Testis (tissue), 3 donors: ENCODE results near the gene MYO18B. TPM values are rescaled to one million over a fixed set of nuclear protein-coding genes. Genes with fewer than 3 reads are reported as not detected.

Experiments
- DNase-seq: peaks from one replicate; pipeline ENCODE4 v3.0.0-alpha.2; 2019
- H3K27ac ChIP-seq, 2 donors: fragments of 200-600 bp; sonication (generic); one replicate each; pipeline ENCODE4 v1.5.1; 2019
- H3K27me3 ChIP-seq: fragments of 200-600 bp; sonication (generic); one replicate; pipeline ENCODE4 v1.5.1; 2019
- H3K36me3 ChIP-seq: fragments of 200-600 bp; sonication (generic); one replicate; pipeline ENCODE4 v1.5.1; 2017; ENCODE audit warnings: low read depth; ENCODE audit errors: missing control alignments
- H3K4me1 ChIP-seq: fragments of 200-600 bp; sonication (generic); one replicate; pipeline ENCODE4 v1.5.1; 2019
- H3K4me3 ChIP-seq, 2 donors: fragments of 200-600 bp; sonication (generic); one replicate each; pipeline ENCODE4 v1.5.1; 2017 to 2019
- H3K9me3 ChIP-seq: fragments of 200-600 bp; sonication (generic); one replicate; pipeline ENCODE4 v1.5.1; 2017
- POLR2A ChIP-seq: fragments of 450-650 bp; IDR thresholded peaks from one replicate; pipeline ENCODE4 v1.6.1; 2017; ENCODE audit warnings: antibody characterized with exemption, mild to moderate bottlenecking, moderate library complexity
- WGBS, 2 donors: methylation state at CpG; one replicate each; pipeline ENCODE4 v1.1.5; 2018; 5-methylcytosine and 5-hydroxymethylcytosine counted together
- intact Hi-C: fragments of 100-400 bp; cut with DNase I; formaldehyde crosslinking; loops from one replicate; pipeline ENCODE4 v1.15.1; 2023; ENCODE audit warnings: low total_unique reads
- polyA plus RNA-seq: library from polyadenylated mRNA; stranded (reverse); fragments of 350-450 nt; fragmentation: Illumina TruSeq; extraction: RNeasy Lipid Tissue Mini Kit (QIAGEN cat#74804); gene quantifications from one replicate; pipeline ENCODE4 v1.2.3, GENCODE V29; 2014; ENCODE audit warnings: low read depth, low replicate concordance; ENCODE audit not compliant: insufficient read depth
- total RNA-seq, 2 donors: library from RNA; depleted of rRNA; stranded (reverse); fragments of >200 nt; gene quantifications; one replicate each; pipeline ENCODE4 v1.2.3, GENCODE V29; 2016
- TF ChIP-seq, protein P1 (sequence below), 3 experiments: fragments of 450-650 bp in 2 of 3; fragments of 200-600 bp in 1 of 3; sonication (generic) in 1 of 3; IDR thresholded peaks; one replicate each; pipeline ENCODE4 v1.5.1; 2016 to 2019; ENCODE audit warnings: antibody characterized with exemption in 3 of 3, mild to moderate bottlenecking in 2 of 3, moderate library complexity in 1 of 3

MYO18B gene
- total and polyA plus RNA-seq, 3 donors from 2014 or later: 23.6 to 40.3 (median 28.6) TPM

DNA sequence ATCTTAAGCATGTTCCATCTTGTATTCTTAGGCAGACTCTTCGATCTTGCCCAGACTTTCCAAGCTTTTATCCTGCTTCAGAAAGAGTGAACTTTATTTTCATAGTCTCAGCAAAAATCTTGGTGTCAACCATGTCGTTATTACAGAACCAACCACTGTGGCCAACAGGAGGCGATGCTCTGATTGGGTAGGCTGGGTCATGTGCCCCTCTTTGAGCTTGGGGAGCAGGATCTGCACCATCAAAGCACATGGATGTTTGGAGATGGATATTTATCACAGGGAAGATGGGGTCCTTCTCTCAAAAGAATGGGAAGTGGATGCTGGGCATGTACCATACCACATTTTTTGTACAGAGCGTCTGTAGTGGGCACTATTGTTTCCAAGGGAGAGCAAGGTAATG is 197.4 kb downstream of the MYO18B start:
- WGBS, 2 donors: 87 to 94% methylated on average over 4 of the region's 4 CpGs
- DNase-seq: no peak
- intact Hi-C loops: no loop called here
- no peaks in the 10 kb centered on the region for H3K36me3 ChIP-seq
- no peak overlapping the region for H3K27ac ChIP-seq
- no peaks in the 10 kb centered on the region for H3K9me3 ChIP-seq
- no peaks in the 10 kb centered on the region for H3K27me3 ChIP-seq
- TF ChIP-seq, protein P1, sequence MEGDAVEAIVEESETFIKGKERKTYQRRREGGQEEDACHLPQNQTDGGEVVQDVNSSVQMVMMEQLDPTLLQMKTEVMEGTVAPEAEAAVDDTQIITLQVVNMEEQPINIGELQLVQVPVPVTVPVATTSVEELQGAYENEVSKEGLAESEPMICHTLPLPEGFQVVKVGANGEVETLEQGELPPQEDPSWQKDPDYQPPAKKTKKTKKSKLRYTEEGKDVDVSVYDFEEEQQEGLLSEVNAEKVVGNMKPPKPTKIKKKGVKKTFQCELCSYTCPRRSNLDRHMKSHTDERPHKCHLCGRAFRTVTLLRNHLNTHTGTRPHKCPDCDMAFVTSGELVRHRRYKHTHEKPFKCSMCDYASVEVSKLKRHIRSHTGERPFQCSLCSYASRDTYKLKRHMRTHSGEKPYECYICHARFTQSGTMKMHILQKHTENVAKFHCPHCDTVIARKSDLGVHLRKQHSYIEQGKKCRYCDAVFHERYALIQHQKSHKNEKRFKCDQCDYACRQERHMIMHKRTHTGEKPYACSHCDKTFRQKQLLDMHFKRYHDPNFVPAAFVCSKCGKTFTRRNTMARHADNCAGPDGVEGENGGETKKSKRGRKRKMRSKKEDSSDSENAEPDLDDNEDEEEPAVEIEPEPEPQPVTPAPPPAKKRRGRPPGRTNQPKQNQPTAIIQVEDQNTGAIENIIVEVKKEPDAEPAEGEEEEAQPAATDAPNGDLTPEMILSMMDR (IDR thresholded peaks at IDR 0.05): no peak
- no peak for TF ChIP-seq POLR2A
- no peaks in the 10 kb centered on the region for H3K4me1 ChIP-seq
- H3K4me3 ChIP-seq: no peak overlapping the region

GRCh38 chr22:25940479-25940878 is 198.5 kb downstream of the MYO18B start:
- H3K4me3 ChIP-seq: no peak overlapping the region
- WGBS, 2 donors: 79 to 85% methylated on average over 2 of the region's 2 CpGs
- no peak overlapping the region for H3K27ac ChIP-seq
- TF ChIP-seq, protein P1 (IDR thresholded peaks at IDR 0.05): no peak
- TF ChIP-seq POLR2A: no peak
- no peaks in the 10 kb centered on the region for H3K9me3 ChIP-seq
- no peaks in the 10 kb centered on the region for H3K36me3 ChIP-seq
- no peaks in the 10 kb centered on the region for H3K4me1 ChIP-seq
- no peak for DNase-seq
- intact Hi-C loops: no loop called here
- no peaks in the 10 kb centered on the region for H3K27me3 ChIP-seq

DNA sequence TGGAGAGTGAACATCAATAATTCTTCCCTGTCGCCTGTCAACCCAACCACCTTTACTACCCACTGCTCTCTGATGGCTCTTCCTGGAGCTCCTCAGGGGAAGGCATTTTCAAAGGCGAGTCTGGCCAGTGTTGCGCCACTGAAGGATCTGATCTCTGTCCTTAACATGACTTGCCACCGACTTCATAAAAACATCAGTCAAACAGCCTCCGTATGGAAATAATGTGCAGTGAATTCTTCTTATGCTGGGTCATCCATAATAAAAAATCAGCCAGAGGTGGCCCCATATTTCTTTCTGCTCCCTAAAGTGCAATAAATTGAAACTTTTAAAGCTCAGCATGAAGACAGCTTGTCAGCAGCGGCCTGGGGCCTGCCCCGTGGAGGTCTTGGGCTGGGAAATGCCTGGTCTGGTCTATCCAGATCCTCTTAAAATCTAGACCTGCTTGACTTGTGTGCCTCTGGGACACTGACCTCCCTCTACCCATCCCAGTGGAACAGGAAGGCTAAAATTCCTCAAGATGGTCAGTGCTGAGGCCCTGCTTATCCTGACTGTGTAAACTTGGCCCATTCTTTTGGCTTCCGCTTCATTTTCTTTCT is 199.5 kb downstream of the MYO18B start:
- no peak for TF ChIP-seq POLR2A
- TF ChIP-seq, protein P1 (IDR thresholded peaks at IDR 0.05): no peak
- 41 to 56% methylated on average over 8 of the region's 8 CpGs for WGBS, 2 donors
- H3K4me3 ChIP-seq: no peak overlapping the region
- no peaks in the 10 kb centered on the region for H3K4me1 ChIP-seq
- H3K36me3 ChIP-seq: no peaks in the 10 kb centered on the region
- intact Hi-C loops: no loop called here
- DNase-seq: no peak
- H3K27ac ChIP-seq: no peak overlapping the region
- H3K9me3 ChIP-seq: no peaks in the 10 kb centered on the region
- H3K27me3 ChIP-seq: no peaks in the 10 kb centered on the region

DNA sequence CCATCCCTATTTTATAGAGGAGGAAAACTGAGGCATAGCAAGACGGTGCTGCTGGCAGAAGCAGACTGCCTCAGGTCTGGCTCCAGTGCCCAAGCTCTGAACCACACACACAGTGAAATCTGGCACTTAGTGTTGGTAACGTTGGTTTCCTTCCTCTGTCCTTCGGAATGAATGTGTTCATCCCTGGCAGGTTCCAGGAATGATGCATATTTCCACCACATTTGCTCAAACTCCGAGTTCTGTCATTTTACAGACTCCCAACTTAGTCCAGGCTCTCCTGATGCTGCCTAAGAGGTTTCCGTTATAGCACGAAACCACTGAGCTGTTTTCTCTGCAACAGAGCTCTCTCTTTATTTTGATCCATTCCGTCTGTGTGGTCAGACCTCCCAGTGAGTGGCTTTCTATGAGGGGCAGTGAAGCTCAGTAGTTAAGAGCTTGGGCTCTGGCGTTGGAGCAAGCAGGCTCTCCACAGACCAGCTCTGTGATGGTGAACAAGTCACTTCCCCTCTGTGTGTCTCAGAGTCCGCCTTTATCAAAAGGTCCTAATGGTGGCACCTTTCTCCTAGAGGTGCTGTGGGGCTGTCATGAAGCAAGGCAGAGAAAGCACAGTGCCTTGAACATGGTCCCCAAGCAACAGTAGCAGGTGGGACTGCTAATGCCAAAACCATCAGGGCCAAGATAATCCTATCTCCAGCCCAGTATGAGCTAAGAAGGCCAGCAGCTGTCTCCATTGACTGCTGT is 200.3 kb downstream of the MYO18B start:
- no peaks in the 10 kb centered on the region for H3K27me3 ChIP-seq
- H3K27ac ChIP-seq: no peak overlapping the region
- no peak for DNase-seq
- H3K4me1 ChIP-seq: no peaks in the 10 kb centered on the region
- 75 to 83% methylated on average over 9 of the region's 9 CpGs for WGBS, 2 donors
- no peaks in the 10 kb centered on the region for H3K36me3 ChIP-seq
- no peak for TF ChIP-seq POLR2A
- intact Hi-C loops: no loop called here
- no peak overlapping the region for H3K4me3 ChIP-seq
- no peaks in the 10 kb centered on the region for H3K9me3 ChIP-seq

- no peak for DNase-seq
- Histone ChIP-seq H3K4me1 (no peaks in the 10 kb centered on the region), H3K4me3 (no peak overlapping the region), H3K27me3 (no peaks in the 10 kb centered on the region), H3K27ac (no peak overlapping the region), H3K9me3 (no peaks in the 10 kb centered on the region), H3K36me3 (no peaks in the 10 kb centered on the region)
- no peak for TF ChIP-seq POLR2A
- TF ChIP-seq, protein P1 (IDR thresholded peaks at IDR 0.05): no peak
- intact Hi-C loops: no loop called here
- 41 to 45% methylated on average over 10 of the region's 10 CpGs for WGBS, 2 donors
Measured at GRCh38 chr22:25942856-25943411, 200.9 kb downstream of the MYO18B start.
